GM23338 (cell line): ENCODE measurements around the gene LIPH. TPM values are rescaled to one million over a fixed set of nuclear protein-coding genes. Genes with fewer than 3 reads are reported as not detected.
"Not testable (repeated sequence)": the region's sequence is repeated elsewhere in the genome, so short reads cannot be mapped to it uniquely, and the experiment has no call there.

Experiments
- ATAC-seq: fragments of 200-7000 bp; cut with Tn5 transposase; 3 replicates; pipeline ENCODE4 v1.9.1; 2020
- DNase-seq: peaks from one replicate; pipeline ENCODE4 v3.0.0-alpha.2; 2015; ENCODE audit warnings: low spot score
- H2AFZ ChIP-seq: fragments of 200-600 bp; sonication (generic); 2 replicates; pipeline ENCODE4 v1.8.0; 2016; ENCODE audit warnings: antibody characterized with exemption, mild to moderate bottlenecking, moderate library complexity
- H3F3A ChIP-seq: fragments of 200-600 bp; sonication (generic); replicated peaks from 2 replicates; pipeline ENCODE4 v1.8.0; 2017; ENCODE audit warnings: antibody characterized with exemption, mixed run types, low read depth
- H3K27ac ChIP-seq: fragments of 200-600 bp; sonication (generic); 2 replicates; pipeline ENCODE4 v1.6.1; 2016; ENCODE audit warnings: low read depth
- H3K27me3 ChIP-seq: fragments of 200-600 bp; sonication (generic); 2 replicates; pipeline ENCODE4 v1.8.0; 2016; ENCODE audit warnings: mild to moderate bottlenecking, mixed run types, moderate library complexity; ENCODE audit not compliant: insufficient read depth
- H3K36me3 ChIP-seq: fragments of 200-600 bp; sonication (generic); 2 replicates; pipeline ENCODE4 v1.8.0; 2016; ENCODE audit warnings: mild to moderate bottlenecking; ENCODE audit not compliant: insufficient read depth
- H3K4me1 ChIP-seq: fragments of 200-600 bp; sonication (generic); 2 replicates; pipeline ENCODE4 v1.8.0; 2016; ENCODE audit warnings: mild to moderate bottlenecking, moderate library complexity; ENCODE audit not compliant: insufficient read depth
- H3K4me2 ChIP-seq: fragments of 200-600 bp; sonication (generic); 2 replicates; pipeline ENCODE4 v1.7.1; 2017; ENCODE audit warnings: mixed run types
- H3K4me3 ChIP-seq: fragments of 200-600 bp; sonication (generic); 2 replicates; pipeline ENCODE4 v1.6.1; 2016; ENCODE audit warnings: mixed run types
- H3K79me2 ChIP-seq: fragments of 200-600 bp; sonication (generic); replicated peaks from 2 replicates; pipeline ENCODE4 v1.8.0; 2017; ENCODE audit warnings: mild to moderate bottlenecking; ENCODE audit not compliant: insufficient read depth
- H3K9me2 ChIP-seq: fragments of 200-600 bp; sonication (generic); 2 replicates; pipeline ENCODE4 v1.8.0; 2017; ENCODE audit not compliant: insufficient read depth
- H4K20me1 ChIP-seq: fragments of 200-600 bp; sonication (generic); replicated peaks from 2 replicates; pipeline ENCODE4 v1.8.0; 2017; ENCODE audit warnings: mild to moderate bottlenecking; ENCODE audit not compliant: insufficient read depth
- H3K27ac Mint-ChIP-seq: 2 replicates; pipeline ENCODE4 v1.8.0; 2020; ENCODE audit warnings: inconsistent platforms, mild to moderate bottlenecking, moderate library complexity, mixed read lengths
- H3K27me3 Mint-ChIP-seq: 3 replicates; pipeline ENCODE4 v1.8.0; 2022; ENCODE audit warnings: low read depth, mild to moderate bottlenecking, moderate library complexity, mixed read lengths, inconsistent platforms; ENCODE audit not compliant: insufficient read depth, poor library complexity
- H3K36me3 Mint-ChIP-seq: 3 replicates; pipeline ENCODE4 v1.8.0; 2021; ENCODE audit warnings: low read depth, mild to moderate bottlenecking, inconsistent platforms, moderate library complexity, mixed read lengths
- H3K4me1 Mint-ChIP-seq: 3 replicates; pipeline ENCODE4 v1.8.0; 2020; ENCODE audit warnings: mild to moderate bottlenecking, inconsistent platforms, mixed read lengths
- H3K4me3 Mint-ChIP-seq: 3 replicates; pipeline ENCODE4 v1.8.0; 2021; ENCODE audit warnings: moderate library complexity, mild to moderate bottlenecking, inconsistent platforms, mixed read lengths
- H3K9me3 Mint-ChIP-seq: 3 replicates; pipeline ENCODE4 v1.8.0; 2020; ENCODE audit warnings: moderate library complexity, mild to moderate bottlenecking, inconsistent platforms, mixed read lengths
- JUNB ChIP-seq: IDR thresholded peaks from one replicate; pipeline ENCODE4 v1.6.1; 2016; ENCODE audit warnings: antibody characterized with exemption; ENCODE audit not compliant: unreplicated experiment
- NANOG ChIP-seq: IDR thresholded peaks from 2 replicates; pipeline ENCODE4 v1.6.1; 2016; ENCODE audit warnings: antibody characterized with exemption, borderline replicate concordance
- polyA plus RNA-seq: library from polyadenylated mRNA; unstranded; fragments of >200 nt; fragmentation: Nextera tagmentation; extraction: Ambion mirVana; gene quantifications from 2 replicates; pipeline ENCODE4 v1.2.1, GENCODE V29; 2016
- total RNA-seq: library from RNA; depleted of rRNA; stranded (reverse); fragments of >200 nt; shearing (Covaris generic); gene quantifications from 2 replicates; pipeline ENCODE4 v1.2.3, GENCODE V29; 2014
- TF ChIP-seq, protein P1 (sequence below): fragments of 250-450 bp; sonication (Bioruptor Pico); IDR thresholded peaks from 2 replicates; pipeline ENCODE4 v1.5.0; 2020; ENCODE audit warnings: mild to moderate bottlenecking, moderate library complexity
- TF ChIP-seq, protein P2 (sequence below), 2 experiments: fragments of 200-600 bp in 1 of 2; sonication (generic) in 1 of 2; conservative IDR thresholded peaks; 2 replicates each; pipeline versions ENCODE4 v1.5.1 to v1.6.1; 2016 to 2017; ENCODE audit warnings: antibody characterized with exemption in 2 of 2, low read depth in 2 of 2, mild to moderate bottlenecking in 2 of 2, moderate library complexity in 1 of 2

Gene LIPH
- total and polyA plus RNA-seq, 2 experiments from 2014 or later: 0.03 to 0.16 TPM

DNA sequence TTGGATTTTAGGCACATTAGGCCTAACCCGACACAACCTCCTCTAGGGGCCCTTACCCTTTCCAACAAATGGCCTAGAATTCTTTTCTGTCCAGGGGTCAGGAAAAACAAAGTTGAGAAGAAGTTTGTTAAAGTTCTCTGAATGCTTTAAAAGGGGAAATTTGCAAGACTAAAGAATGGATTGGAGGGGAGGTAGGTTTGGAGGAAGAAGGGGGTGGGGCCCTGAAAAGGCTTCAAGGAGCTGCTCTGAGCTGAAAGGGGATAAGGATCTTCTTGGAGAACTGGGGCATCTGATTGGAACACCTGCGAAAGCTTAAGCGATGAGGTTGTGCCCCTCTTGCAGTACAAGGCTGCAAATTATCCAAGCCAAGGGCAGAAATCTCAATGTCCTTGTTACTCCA lies 29.8 kb upstream of the LIPH start (continued):
- TF ChIP-seq, protein P1, sequence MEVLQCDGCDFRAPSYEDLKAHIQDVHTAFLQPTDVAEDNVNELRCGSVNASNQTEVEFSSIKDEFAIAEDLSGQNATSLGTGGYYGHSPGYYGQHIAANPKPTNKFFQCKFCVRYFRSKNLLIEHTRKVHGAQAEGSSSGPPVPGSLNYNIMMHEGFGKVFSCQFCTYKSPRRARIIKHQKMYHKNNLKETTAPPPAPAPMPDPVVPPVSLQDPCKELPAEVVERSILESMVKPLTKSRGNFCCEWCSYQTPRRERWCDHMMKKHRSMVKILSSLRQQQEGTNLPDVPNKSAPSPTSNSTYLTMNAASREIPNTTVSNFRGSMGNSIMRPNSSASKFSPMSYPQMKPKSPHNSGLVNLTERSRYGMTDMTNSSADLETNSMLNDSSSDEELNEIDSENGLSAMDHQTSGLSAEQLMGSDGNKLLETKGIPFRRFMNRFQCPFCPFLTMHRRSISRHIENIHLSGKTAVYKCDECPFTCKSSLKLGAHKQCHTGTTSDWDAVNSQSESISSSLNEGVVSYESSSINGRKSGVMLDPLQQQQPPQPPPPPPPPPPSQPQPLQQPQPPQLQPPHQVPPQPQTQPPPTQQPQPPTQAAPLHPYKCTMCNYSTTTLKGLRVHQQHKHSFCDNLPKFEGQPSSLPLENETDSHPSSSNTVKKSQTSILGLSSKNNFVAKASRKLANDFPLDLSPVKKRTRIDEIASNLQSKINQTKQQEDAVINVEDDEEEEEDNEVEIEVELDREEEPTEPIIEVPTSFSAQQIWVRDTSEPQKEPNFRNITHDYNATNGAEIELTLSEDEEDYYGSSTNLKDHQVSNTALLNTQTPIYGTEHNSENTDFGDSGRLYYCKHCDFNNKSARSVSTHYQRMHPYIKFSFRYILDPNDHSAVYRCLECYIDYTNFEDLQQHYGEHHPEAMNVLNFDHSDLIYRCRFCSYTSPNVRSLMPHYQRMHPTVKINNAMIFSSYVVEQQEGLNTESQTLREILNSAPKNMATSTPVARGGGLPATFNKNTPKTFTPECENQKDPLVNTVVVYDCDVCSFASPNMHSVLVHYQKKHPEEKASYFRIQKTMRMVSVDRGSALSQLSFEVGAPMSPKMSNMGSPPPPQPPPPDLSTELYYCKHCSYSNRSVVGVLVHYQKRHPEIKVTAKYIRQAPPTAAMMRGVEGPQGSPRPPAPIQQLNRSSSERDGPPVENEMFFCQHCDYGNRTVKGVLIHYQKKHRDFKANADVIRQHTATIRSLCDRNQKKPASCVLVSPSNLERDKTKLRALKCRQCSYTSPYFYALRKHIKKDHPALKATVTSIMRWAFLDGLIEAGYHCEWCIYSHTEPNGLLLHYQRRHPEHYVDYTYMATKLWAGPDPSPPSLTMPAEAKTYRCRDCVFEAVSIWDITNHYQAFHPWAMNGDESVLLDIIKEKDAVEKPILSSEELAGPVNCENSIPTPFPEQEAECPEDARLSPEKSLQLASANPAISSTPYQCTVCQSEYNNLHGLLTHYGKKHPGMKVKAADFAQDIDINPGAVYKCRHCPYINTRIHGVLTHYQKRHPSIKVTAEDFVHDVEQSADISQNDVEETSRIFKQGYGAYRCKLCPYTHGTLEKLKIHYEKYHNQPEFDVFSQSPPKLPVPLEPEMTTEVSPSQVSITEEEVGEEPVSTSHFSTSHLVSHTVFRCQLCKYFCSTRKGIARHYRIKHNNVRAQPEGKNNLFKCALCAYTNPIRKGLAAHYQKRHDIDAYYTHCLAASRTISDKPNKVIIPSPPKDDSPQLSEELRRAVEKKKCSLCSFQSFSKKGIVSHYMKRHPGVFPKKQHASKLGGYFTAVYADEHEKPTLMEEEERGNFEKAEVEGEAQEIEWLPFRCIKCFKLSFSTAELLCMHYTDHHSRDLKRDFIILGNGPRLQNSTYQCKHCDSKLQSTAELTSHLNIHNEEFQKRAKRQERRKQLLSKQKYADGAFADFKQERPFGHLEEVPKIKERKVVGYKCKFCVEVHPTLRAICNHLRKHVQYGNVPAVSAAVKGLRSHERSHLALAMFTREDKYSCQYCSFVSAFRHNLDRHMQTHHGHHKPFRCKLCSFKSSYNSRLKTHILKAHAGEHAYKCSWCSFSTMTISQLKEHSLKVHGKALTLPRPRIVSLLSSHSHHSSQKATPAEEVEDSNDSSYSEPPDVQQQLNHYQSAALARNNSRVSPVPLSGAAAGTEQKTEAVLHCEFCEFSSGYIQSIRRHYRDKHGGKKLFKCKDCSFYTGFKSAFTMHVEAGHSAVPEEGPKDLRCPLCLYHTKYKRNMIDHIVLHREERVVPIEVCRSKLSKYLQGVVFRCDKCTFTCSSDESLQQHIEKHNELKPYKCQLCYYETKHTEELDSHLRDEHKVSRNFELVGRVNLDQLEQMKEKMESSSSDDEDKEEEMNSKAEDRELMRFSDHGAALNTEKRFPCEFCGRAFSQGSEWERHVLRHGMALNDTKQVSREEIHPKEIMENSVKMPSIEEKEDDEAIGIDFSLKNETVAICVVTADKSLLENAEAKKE (CRISPR knock-in tag): peak; percentile 10; the same call in 1 of the 2 replicates
- TF ChIP-seq NANOG: 0 out of 2 replicates have a peak, but pooled peaks have one; percentile 57
- no peak for TF ChIP-seq JUNB

DNA sequence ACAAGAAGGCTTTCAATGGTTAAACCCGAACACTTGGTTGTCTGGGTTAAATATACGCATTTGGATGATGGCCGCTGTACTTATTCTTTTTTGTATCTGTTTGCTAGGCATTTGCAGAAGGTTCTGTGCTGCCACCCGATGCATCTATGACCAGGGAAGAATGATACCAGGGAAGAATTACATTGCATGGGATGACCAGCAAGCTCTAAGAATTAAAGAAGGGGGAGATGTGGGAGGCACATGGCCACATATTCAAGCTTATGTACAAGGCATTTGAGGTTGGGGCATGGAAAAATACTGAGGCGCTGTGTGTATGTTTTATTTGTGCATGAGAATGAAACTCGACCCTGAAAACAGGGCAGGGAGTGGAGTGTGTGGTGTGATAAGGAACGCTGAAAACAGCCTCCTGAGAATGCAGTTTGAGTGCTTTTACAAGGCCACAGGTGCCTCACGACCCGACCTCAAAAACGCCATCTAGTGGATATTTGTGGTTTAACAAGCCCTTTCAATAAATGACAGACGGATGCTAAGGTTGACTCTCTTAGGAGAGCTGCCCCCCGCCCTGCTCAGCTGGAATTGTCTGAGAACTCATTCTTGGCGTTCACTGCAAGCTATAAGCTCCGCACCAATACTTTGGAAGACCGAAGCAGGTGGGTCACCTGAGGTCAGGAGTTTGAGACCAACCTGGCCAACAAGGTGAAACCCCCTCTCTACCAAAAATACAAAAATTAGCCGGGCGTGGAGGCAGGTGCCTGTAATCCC lies 22.9 kb upstream of the LIPH start:
- TF ChIP-seq, protein P2, sequence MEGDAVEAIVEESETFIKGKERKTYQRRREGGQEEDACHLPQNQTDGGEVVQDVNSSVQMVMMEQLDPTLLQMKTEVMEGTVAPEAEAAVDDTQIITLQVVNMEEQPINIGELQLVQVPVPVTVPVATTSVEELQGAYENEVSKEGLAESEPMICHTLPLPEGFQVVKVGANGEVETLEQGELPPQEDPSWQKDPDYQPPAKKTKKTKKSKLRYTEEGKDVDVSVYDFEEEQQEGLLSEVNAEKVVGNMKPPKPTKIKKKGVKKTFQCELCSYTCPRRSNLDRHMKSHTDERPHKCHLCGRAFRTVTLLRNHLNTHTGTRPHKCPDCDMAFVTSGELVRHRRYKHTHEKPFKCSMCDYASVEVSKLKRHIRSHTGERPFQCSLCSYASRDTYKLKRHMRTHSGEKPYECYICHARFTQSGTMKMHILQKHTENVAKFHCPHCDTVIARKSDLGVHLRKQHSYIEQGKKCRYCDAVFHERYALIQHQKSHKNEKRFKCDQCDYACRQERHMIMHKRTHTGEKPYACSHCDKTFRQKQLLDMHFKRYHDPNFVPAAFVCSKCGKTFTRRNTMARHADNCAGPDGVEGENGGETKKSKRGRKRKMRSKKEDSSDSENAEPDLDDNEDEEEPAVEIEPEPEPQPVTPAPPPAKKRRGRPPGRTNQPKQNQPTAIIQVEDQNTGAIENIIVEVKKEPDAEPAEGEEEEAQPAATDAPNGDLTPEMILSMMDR (conservative IDR thresholded peaks at IDR 0.05; ENCODE audit: low read depth in 2 of 2): peak; percentile 69 to 71
- not testable (repeated sequence) for H3K4me1 ChIP-seq, H3K27me3 Mint-ChIP-seq, H3K27me3 ChIP-seq, H3F3A ChIP-seq, H3K9me2 ChIP-seq, H4K20me1 ChIP-seq, H3K4me3 Mint-ChIP-seq, H3K79me2 ChIP-seq, H3K36me3 ChIP-seq, H3K4me3 ChIP-seq
- Histone ChIP-seq H2AFZ (peak overlapping the region; percentile 45), H3K27ac (0 out of 2 replicates have a peak overlapping the region, but pooled peaks have one; percentile 34), H3K4me2 (0 out of 2 replicates have a peak overlapping the region, but pooled peaks have one; percentile 23)
- peak; percentile 91 for DNase-seq
- peak; percentile 97 for ATAC-seq
- H3K36me3 Mint-ChIP-seq: peaks cover 19% of the 10 kb centered on the region; the same call in 2 of the 3 replicates
- H3K4me1 Mint-ChIP-seq: peaks cover 12% of the 10 kb centered on the region
- H3K9me3 Mint-ChIP-seq: peaks cover 26% of the 10 kb centered on the region
- H3K27ac Mint-ChIP-seq: peak overlapping the region; percentile 34; the same call in 1 of the 2 replicates
